Measurements from ENCODE around the gene GSK3B. TPM values are rescaled to one million over a fixed set of nuclear protein-coding genes. Genes with fewer than 3 reads are reported as not detected.

Gene GSK3B
- total and polyA plus RNA-seq, 10 of the 15 experiments (the other 5 are each of a cell fraction or from before 2014, with no cell fraction given): 8.5 to 49.8 (median 25.5) TPM

DNA sequence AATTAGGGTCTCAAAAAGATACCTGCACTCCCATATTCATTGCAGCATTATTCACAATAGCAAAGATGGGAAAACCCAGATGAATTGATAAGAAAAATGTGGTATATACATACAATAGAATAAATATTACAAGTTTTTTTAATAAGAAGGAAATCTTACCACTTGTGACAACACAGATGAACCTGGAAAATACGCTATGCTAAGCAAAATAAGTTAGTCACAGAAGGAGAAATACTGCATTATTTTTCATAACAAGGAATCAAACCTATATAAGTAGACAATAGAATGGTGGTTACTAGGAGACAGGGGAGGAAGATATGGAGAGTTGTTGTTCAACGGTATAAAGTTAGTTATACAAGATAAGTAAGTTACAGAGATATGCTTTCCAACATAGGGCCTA lies 130.0 kb downstream of the GSK3B start (continued):
- TF ChIP-seq MLLT1 (IDR thresholded peaks at IDR 0.05) (no peak), JUND (IDR thresholded peaks at IDR 0.05; ENCODE audit: low read depth, low read length) (no peak)

DNA sequence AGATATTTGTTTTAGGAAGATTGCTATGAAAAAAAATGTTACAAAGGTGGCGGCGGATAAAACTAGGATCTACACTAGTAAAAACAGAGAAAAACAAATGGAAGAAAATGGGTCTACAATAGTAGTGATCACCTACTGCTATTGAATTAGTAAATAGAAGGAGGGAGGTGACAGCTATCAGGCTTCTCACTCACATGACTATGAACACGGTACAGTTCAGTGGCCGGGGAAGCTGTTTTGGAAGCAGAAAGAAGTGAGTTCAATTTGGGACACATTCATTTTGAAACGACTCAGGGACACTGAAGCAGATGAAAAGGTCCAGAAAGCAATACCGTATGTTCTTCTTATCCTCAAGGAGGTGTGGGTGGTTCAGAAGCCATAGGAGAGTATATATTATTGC lies 138.3 kb downstream of the GSK3B start:
- WGBS (ENCODE audit: insufficient coverage, insufficient replicate concordance, low lambda C conversion rate, missing lambda C conversion rate): 64% methylated on average over 6 of the region's 6 CpGs
- H2AFZ ChIP-seq (ENCODE audit: control insufficient read depth, low read depth, low read length): no peak overlapping the region
- H3K27ac ChIP-seq (ENCODE audit: control insufficient read depth, insufficient read depth): no peak overlapping the region
- peaks cover 23% of the 10 kb centered on the region for H3K79me2 ChIP-seq (ENCODE audit: control insufficient read depth, insufficient read depth, low read length)
- POLR2A ChIA-PET: interaction anchor here (0.6 kb wide), 1 partner anchor 1675 kb away, joined by 3 read pairs; no protein-coding TSS in a partner anchor
- CTCF ChIA-PET: interaction anchor here (1.1 kb wide), 1 partner anchor 47 kb away, joined by 3 read pairs; no protein-coding TSS in a partner anchor
- RAD21 ChIA-PET (ENCODE audit: unreplicated experiment): no interaction called here
- BruUV-seq (replicated peaks): no TSS peak
- no peaks in the 10 kb centered on the region for H3K36me3 ChIP-seq (ENCODE audit: control insufficient read depth in 2 of 2, insufficient read depth in 2 of 2, low read length in 1 of 2)
- TF ChIP-seq FOXK2 (IDR thresholded peaks at IDR 0.05) (no peak), JUNB (IDR thresholded peaks at IDR 0.05) (no peak), WRNIP1 (IDR thresholded peaks at IDR 0.05; ENCODE audit: borderline replicate concordance, low read depth, low read length) (no peak), TARDBP (IDR thresholded peaks at IDR 0.05; ENCODE audit: borderline replicate concordance) (no peak), IRF3 (IDR thresholded peaks at IDR 0.05) (no peak), RBBP5 (conservative IDR thresholded peaks at IDR 0.05) (no peak), ZZZ3 (IDR thresholded peaks at IDR 0.05; ENCODE audit: control insufficient read depth, insufficient read length, low read depth) (no peak), POLR2AphosphoS5 (IDR thresholded peaks at IDR 0.05; ENCODE audit: low read length) (no peak), CEBPZ (IDR thresholded peaks at IDR 0.05; ENCODE audit: low read depth, low read length) (no peak)
- TF ChIP-seq, protein P1, sequence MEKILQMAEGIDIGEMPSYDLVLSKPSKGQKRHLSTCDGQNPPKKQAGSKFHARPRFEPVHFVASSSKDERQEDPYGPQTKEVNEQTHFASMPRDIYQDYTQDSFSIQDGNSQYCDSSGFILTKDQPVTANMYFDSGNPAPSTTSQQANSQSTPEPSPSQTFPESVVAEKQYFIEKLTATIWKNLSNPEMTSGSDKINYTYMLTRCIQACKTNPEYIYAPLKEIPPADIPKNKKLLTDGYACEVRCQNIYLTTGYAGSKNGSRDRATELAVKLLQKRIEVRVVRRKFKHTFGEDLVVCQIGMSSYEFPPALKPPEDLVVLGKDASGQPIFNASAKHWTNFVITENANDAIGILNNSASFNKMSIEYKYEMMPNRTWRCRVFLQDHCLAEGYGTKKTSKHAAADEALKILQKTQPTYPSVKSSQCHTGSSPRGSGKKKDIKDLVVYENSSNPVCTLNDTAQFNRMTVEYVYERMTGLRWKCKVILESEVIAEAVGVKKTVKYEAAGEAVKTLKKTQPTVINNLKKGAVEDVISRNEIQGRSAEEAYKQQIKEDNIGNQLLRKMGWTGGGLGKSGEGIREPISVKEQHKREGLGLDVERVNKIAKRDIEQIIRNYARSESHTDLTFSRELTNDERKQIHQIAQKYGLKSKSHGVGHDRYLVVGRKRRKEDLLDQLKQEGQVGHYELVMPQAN (conservative IDR thresholded peaks at IDR 0.05): no peak
- TF ChIP-seq, protein P2, sequence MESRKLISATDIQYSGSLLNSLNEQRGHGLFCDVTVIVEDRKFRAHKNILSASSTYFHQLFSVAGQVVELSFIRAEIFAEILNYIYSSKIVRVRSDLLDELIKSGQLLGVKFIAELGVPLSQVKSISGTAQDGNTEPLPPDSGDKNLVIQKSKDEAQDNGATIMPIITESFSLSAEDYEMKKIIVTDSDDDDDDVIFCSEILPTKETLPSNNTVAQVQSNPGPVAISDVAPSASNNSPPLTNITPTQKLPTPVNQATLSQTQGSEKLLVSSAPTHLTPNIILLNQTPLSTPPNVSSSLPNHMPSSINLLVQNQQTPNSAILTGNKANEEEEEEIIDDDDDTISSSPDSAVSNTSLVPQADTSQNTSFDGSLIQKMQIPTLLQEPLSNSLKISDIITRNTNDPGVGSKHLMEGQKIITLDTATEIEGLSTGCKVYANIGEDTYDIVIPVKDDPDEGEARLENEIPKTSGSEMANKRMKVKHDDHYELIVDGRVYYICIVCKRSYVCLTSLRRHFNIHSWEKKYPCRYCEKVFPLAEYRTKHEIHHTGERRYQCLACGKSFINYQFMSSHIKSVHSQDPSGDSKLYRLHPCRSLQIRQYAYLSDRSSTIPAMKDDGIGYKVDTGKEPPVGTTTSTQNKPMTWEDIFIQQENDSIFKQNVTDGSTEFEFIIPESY (IDR thresholded peaks at IDR 0.05): no peak
- SMC1A ChIA-PET (ENCODE audit: uncharacterized antibody, unreplicated experiment): interaction anchor here (1.1 to 1.2 kb wide), 2 partner anchors 11 to 59 kb away, joined by 3 read pairs; no protein-coding TSS in a partner anchor
- in situ Hi-C loops (cut with MboI) (no loop called here), intact Hi-C loops (cut with micrococcal nuclease; ENCODE audit: unreplicated experiment) (no loop called here)
- no peaks in the 10 kb centered on the region for H4K20me1 ChIP-seq (ENCODE audit: control insufficient read depth, insufficient read depth)
- H3K9ac ChIP-seq (ENCODE audit: control insufficient read depth, insufficient read depth, low read length): no peak overlapping the region
- no peak for ATAC-seq
- H3K4me3 ChIP-seq: no peak overlapping the region
- no peak for FAIRE-seq
- no peaks in the 10 kb centered on the region for H3K27me3 ChIP-seq (replicated peaks in 1 of 2; ENCODE audit: control insufficient read depth in 2 of 2, insufficient read depth in 2 of 2, low read length in 1 of 2)
- no peak for DNase-seq (ENCODE audit: low read depth, low spot score)
- H3K9me3 ChIP-seq (replicated peaks; ENCODE audit: control insufficient read depth, insufficient read depth, low read length): peaks cover 4% of the 10 kb centered on the region; the same call in 2 of the 3 replicates
- H3K4me2 ChIP-seq (ENCODE audit: control insufficient read depth, insufficient read depth): no peak overlapping the region
- H3K4me1 ChIP-seq (ENCODE audit: control insufficient read depth, insufficient read depth, low read length): no peaks in the 10 kb centered on the region; the same call in 1 of the 2 replicates
